Heart left ventricle (tissue), 13 donors: ENCODE data around the gene PPP1R9A.

Experiments used
- POLR2A ChIP-seq, 2 donors: fragments of 450-650 bp; IDR thresholded peaks; one replicate each; pipeline ENCODE4 v1.6.1; 2017; ENCODE audit warnings: antibody characterized with exemption in 2 of 2, mild to moderate bottlenecking in 2 of 2, moderate library complexity in 2 of 2
- TF ChIP-seq, protein P1 (sequence below), 12 donors: fragments of 200-600 bp; sonication (generic) in 4 of 12; IDR thresholded peaks; one replicate each; pipeline versions ENCODE4 v1.5.0 to v1.8.0; 2018 to 2022; ENCODE audit warnings: antibody characterized with exemption in 12 of 12, mild to moderate bottlenecking in 5 of 12
- donor health status: ischemic (EF 13 %, LVEDD 7.1; RV severe dilation, severe dysfunction).
- donor health status: DM: no; HTN: yes; CAD: no.
- donor health status: DM: no; HTN: no; CAD: no.
- donor health status: ischemic (EF 25% LVEDD 6.9; RV normal size, moderate dysfunction).
- donor health status: ischemic (EF 25% LVEDD 5.7; RV mildly dilated, moderate dysfunction).
- donor health status: ischemic (EF 35%, LVEDD 5.7; RV mildly dilated, moderate dysfunction).
- donor health status: nonischemic (EF 11% LVEDD 7.7; RV severe dilation, severe dysfunction).
- donor health status: DM: yes; HTN: yes; CAD: no.
- donor health status: PGD.
- donor health status: ischemic (EF 29% LVEDD 5.4; RV normal size, mild dysfunction).
- donor health status: nonischemic (EF 23%, LVEDD 6.1; RV moderate dilation, normal function).

DNA sequence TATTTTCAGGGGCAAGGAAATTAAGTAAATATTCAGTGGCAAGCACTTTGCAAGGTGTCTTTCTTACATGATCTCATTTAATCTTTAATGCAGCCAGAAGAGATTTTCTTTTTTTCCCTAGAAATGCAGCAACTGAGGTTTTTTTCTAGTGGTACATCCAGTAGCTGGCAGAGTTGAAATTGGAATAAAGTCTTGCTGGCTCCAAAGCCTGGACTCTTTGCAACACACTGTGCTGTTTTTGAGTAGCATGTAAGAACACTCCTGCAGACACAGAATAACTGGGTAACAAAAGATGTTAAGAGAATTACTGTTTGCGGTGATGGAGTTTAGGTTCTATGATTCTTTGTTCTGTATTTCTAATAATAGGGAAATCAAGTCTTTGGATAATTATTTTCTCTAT lies 293.3 kb downstream of the PPP1R9A start:
- no peak for TF ChIP-seq POLR2A (IDR thresholded peaks at IDR 0.05)
- TF ChIP-seq, protein P1, sequence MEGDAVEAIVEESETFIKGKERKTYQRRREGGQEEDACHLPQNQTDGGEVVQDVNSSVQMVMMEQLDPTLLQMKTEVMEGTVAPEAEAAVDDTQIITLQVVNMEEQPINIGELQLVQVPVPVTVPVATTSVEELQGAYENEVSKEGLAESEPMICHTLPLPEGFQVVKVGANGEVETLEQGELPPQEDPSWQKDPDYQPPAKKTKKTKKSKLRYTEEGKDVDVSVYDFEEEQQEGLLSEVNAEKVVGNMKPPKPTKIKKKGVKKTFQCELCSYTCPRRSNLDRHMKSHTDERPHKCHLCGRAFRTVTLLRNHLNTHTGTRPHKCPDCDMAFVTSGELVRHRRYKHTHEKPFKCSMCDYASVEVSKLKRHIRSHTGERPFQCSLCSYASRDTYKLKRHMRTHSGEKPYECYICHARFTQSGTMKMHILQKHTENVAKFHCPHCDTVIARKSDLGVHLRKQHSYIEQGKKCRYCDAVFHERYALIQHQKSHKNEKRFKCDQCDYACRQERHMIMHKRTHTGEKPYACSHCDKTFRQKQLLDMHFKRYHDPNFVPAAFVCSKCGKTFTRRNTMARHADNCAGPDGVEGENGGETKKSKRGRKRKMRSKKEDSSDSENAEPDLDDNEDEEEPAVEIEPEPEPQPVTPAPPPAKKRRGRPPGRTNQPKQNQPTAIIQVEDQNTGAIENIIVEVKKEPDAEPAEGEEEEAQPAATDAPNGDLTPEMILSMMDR (IDR thresholded peaks at IDR 0.05): no peak
